CD8-positive, alpha-beta memory T cell (primary cell): ENCODE results near the gene TMEM221. TPM values are rescaled to one million over a fixed set of nuclear protein-coding genes. Genes with fewer than 3 reads are reported as not detected.
A peak's percentile ranks its signal among the peaks of the same experiment; 100 is the strongest.

Source experiments
- CTCF ChIA-PET: fragments of 350-600 bp; sonication (Branson Sonifier 250); formaldehyde crosslinking; loops from one replicate; lab custom pipeline; 2021; ENCODE audit warnings: antibody characterized with exemption; lab: Charles Lee
- POLR2A ChIA-PET: fragments of 350-600 bp; sonication (Branson Sonifier 250); formaldehyde crosslinking; loops from one replicate; lab custom pipeline; 2021; ENCODE audit warnings: antibody characterized with exemption; lab: Charles Lee
- DNase-seq, 5 donors: peaks; one replicate each; pipeline versions ENCODE4 v3.0.0 to v3.0.0-alpha.2; 2020 to 2022; ENCODE audit warnings: mixed read lengths in 1 of 5
- H3K27ac ChIP-seq: one replicate; pipeline ENCODE4 v1.7.0; 2013; ENCODE audit warnings: low read depth, mild to moderate bottlenecking, low read length, moderate library complexity
- H3K27me3 ChIP-seq: 2 replicates; pipeline ENCODE4 v1.7.0; 2013; ENCODE audit warnings: low read length, mild to moderate bottlenecking; ENCODE audit not compliant: insufficient read depth, poor library complexity, severe bottlenecking
- H3K36me3 ChIP-seq: 2 replicates; pipeline ENCODE4 v1.7.0; 2013; ENCODE audit warnings: mild to moderate bottlenecking, low read length, moderate library complexity; ENCODE audit not compliant: insufficient read depth
- H3K4me1 ChIP-seq: 2 replicates; pipeline ENCODE4 v1.7.0; 2013; ENCODE audit warnings: mild to moderate bottlenecking, low read length, moderate library complexity; ENCODE audit not compliant: insufficient read depth
- H3K4me3 ChIP-seq: 2 replicates; pipeline ENCODE4 v1.7.0; 2013; ENCODE audit warnings: mild to moderate bottlenecking, low read length
- H3K9me3 ChIP-seq: 2 replicates; pipeline ENCODE4 v1.7.0; 2013; ENCODE audit warnings: mild to moderate bottlenecking, low read length
- H3K27ac Mint-ChIP-seq, 8 donors: one replicate each; pipeline ENCODE4 v1.8.0; 2020 to 2021; ENCODE audit warnings: mixed read lengths in 8 of 8, mild to moderate bottlenecking in 6 of 8, inconsistent platforms in 3 of 8, moderate library complexity in 3 of 8
- H3K27me3 Mint-ChIP-seq, 2 donors: one replicate each; pipeline ENCODE4 v1.8.0; 2020 to 2021; ENCODE audit warnings: mixed read lengths in 2 of 2, mild to moderate bottlenecking in 1 of 2, moderate library complexity in 1 of 2
- H3K36me3 Mint-ChIP-seq, 3 donors: one replicate each; pipeline ENCODE4 v1.8.0; 2020 to 2021; ENCODE audit warnings: mixed read lengths in 3 of 3, inconsistent platforms in 1 of 3, mild to moderate bottlenecking in 1 of 3
- H3K4me1 Mint-ChIP-seq, 3 donors: one replicate each; pipeline ENCODE4 v1.8.0; 2020 to 2021; ENCODE audit warnings: mixed read lengths in 3 of 3, inconsistent platforms in 1 of 3, mild to moderate bottlenecking in 1 of 3
- H3K4me3 Mint-ChIP-seq, 7 donors: one replicate each; pipeline ENCODE4 v1.8.0; 2020 to 2021; ENCODE audit warnings: mixed read lengths in 7 of 7, mild to moderate bottlenecking in 6 of 7, moderate library complexity in 4 of 7, inconsistent platforms in 2 of 7
- H3K9me3 Mint-ChIP-seq, 5 donors: one replicate each; pipeline ENCODE4 v1.8.0; 2020 to 2022; ENCODE audit warnings: mixed read lengths in 5 of 5, mild to moderate bottlenecking in 3 of 5, moderate library complexity in 2 of 5, inconsistent platforms in 1 of 5
- polyA plus RNA-seq: library from polyadenylated mRNA; unstranded; fragments of 300-500 nt; fragmentation: Illumina TruSeq; gene quantifications from one replicate; pipeline ENCODE4 v1.2.3, GENCODE V29; 2021
- total RNA-seq, 2 experiments: library from RNA; stranded (reverse); gene quantifications; one replicate each; pipeline ENCODE4 v1.2.3, GENCODE V29; 2021

The TMEM221 gene
- total and polyA plus RNA-seq, 3 experiments from 2014 or later, result not detected

DNA sequence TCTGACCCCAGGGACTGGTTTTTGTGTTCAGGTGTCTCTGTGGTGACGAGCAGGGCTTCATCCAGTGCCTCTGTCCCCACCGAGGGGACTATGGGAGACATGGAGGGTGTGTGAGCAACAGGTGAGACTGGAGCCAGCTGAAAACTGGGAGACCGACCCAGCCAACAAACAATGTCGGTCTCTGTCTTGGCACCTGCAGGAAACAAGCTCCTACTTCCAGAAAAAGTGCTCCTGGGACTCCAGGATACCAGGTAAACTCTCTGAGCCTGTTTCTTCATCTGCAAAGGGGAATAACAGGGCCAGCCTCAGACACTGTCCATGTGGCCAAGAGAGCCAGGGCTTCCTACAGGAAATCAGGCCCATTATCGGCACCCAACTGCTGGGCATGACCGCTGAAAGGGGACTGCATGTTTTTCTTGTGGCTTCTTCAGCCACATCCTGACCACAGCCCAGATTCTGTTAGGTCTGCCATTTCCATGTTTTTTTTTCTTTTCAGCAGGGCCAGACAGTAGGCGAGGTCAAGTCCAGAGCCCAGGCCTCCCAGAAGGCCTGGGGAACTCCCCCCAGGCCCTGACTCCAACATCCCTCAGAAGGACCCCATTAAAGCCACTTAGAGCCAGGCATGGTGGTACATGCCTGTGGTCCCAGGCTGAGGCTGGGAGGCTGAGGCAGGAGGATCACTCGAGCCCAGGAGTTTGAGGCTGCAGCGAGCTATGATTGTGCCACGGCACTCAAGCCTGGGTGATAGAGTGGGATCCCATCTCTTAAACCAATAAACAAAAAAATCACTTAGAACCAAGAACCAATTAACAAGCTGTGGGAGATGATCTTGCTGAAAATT lies 42.2 kb downstream of the TMEM221 start:
- Mint-ChIP-seq H3K27ac (peak overlapping the region; percentile 87 to 99 (median 92)), H3K4me1 (peaks cover 33 to 49% (median 36%) of the 10 kb centered on the region in 3 donors), H3K27me3 (no peaks in the 10 kb centered on the region), H3K4me3 (peak overlapping the region; percentile 90 to 98 (median 95)), H3K9me3 (no peaks in the 10 kb centered on the region), H3K36me3 (peaks cover 0 to 25% (median 3%) of the 10 kb centered on the region in 3 donors)
- peaks cover under 1% of the 10 kb centered on the region for H3K36me3 ChIP-seq
- CTCF ChIA-PET, result interaction anchor here (1.0 to 3.3 kb wide), 6 partner anchors 13 to 97 kb away, joined by 3 to 21 read pairs (median 8); partner anchors contain the start of genes DDA1 and MVB12A
- H3K27me3 ChIP-seq, result no peaks in the 10 kb centered on the region
- H3K9me3 ChIP-seq, result no peaks in the 10 kb centered on the region
- POLR2A ChIA-PET, result interaction anchor here (0.6 to 2.9 kb wide), 3 partner anchors 13 to 97 kb away, joined by 3 to 25 read pairs (median 7); partner anchors contain the start of gene MVB12A
- H3K4me3 ChIP-seq, result peak overlapping the region; percentile 76
- peaks cover 17% of the 10 kb centered on the region for H3K4me1 ChIP-seq
- peak overlapping the region; percentile 86 for H3K27ac ChIP-seq
- no peak for DNase-seq

DNA sequence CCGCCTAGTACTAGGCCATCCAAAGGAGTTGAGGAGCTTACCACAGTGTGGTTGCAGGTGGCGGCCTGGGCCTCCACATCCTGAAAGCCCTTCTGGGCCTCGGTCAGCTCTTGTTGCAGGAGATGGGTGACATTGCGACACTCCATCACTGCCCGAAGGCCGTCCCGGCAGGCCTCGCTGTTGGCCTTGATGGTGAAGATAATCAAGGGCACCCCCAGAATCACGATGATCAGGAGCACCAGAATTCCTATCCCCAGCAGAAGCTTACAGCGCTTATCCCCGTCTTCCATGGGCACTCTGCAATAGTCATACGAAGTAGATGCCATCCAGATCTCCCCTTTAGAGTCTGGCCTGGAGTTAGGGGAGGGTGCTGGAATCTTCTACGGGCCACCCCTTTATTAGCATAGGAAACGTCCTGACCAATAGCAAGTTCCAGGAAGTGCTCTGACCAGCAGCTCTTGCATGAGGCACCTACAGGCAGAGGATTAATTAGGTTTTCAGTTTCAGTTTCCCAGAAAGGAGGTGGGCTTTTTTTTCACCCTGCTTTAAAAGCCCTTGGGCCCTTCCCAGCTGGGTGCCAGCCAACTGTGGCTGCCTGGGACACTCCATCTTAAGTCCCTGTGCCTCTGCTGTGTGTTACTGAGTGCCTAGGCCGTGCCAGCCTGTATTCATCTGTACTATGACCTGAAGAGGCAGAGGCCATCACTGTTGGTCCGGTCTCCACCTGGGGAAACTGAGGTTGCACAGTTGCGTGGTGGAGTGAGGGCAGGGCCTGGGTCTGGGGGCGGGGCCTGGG lies 43.0 kb downstream of the TMEM221 start, which contains the start of gene BST2:
Gene BST2 (minus strand): TSS at position 381 of the 796 bp plus-strand sequence. CDS start 55 bp downstream, at position 326.
- Mint-ChIP-seq H3K36me3 (peaks cover 0 to 28% (median 3%) of the 10 kb centered on the region in 3 donors), H3K4me1 (peaks cover 35 to 49% (median 36%) of the 10 kb centered on the region in 3 donors), H3K27me3 (no peaks in the 10 kb centered on the region), H3K27ac (peak within 1 kb of the TSS; percentile 87 to 99 (median 92)), H3K4me3 (peak within 1 kb of the TSS; percentile 90 to 98 (median 95)), H3K9me3 (no peaks in the 10 kb centered on the region)
- peak; percentile 42 to 74 (median 67) for DNase-seq
- CTCF ChIA-PET, result interaction anchor here (1.0 to 3.3 kb wide), 6 partner anchors 14 to 92 kb away, joined by 3 to 21 read pairs (median 7); partner anchors contain the start of gene MVB12A
- Histone ChIP-seq H3K27me3 (no peaks in the 10 kb centered on the region), H3K36me3 (no peaks in the 10 kb centered on the region), H3K27ac (peak within 1 kb of the TSS; percentile 86), H3K4me1 (peaks cover 17% of the 10 kb centered on the region), H3K9me3 (no peaks in the 10 kb centered on the region), H3K4me3 (peak within 1 kb of the TSS; percentile 76)
- POLR2A ChIA-PET, result interaction anchor here (1.0 to 2.9 kb wide), 2 partner anchors 14 to 96 kb away, joined by 3 to 25 read pairs; partner anchors contain the start of gene MVB12A

DNA sequence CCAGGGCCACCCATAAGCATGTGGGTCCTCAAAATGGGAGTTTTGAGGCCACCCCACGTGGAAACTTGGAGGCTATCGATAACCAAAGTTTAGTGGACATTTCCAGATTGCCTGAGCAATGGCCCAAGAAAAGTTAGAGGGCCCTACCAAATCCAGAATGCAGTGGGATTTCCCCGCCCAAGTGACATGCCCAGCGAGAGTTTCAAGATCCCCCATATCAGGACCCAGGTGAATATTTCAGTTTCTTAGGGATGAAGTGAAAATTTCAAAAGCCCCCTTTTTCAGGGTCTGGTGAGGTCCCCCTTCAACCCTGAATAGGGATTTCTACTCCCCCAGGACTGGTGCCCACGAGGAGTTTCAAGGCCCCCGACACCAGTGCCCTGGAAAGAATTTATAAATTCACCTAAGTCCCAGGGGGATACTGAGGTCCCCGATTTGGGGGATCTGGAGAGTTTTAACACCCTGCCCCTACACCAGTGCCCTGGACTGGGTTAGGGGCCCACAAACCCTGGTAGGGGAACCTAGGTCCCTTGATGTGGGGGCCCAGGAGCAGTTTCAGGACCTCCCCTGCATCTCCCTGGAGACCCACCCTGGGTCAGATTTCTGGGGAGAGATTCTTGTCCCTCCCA lies 43.7 kb downstream of the TMEM221 start:
- H3K4me3 ChIP-seq, result peak overlapping the region; percentile 76
- H3K9me3 ChIP-seq, result no peaks in the 10 kb centered on the region
- Mint-ChIP-seq H3K36me3 (peaks cover 0 to 30% (median 3%) of the 10 kb centered on the region in 3 donors), H3K4me3 (peak overlapping the region; percentile 90 to 98 (median 95)), H3K27ac (peak overlapping the region; percentile 87 to 99 (median 92)), H3K4me1 (peaks cover 35 to 49% (median 36%) of the 10 kb centered on the region in 3 donors), H3K9me3 (no peaks in the 10 kb centered on the region), H3K27me3 (no peaks in the 10 kb centered on the region)
- H3K27ac ChIP-seq, result peak overlapping the region; percentile 86
- H3K27me3 ChIP-seq, result no peaks in the 10 kb centered on the region
- peaks cover 17% of the 10 kb centered on the region for H3K4me1 ChIP-seq
- no peak for DNase-seq
- no peaks in the 10 kb centered on the region for H3K36me3 ChIP-seq
- ChIA-PET POLR2A (interaction anchor here (1.0 to 2.9 kb wide), 2 partner anchors 15 to 96 kb away, joined by 3 to 25 read pairs; partner anchors contain the start of gene MVB12A), CTCF (interaction anchor here (1.0 to 3.3 kb wide), 6 partner anchors 14 to 30 kb away, joined by 3 to 21 read pairs (median 7); partner anchors contain the start of gene MVB12A)

DNA sequence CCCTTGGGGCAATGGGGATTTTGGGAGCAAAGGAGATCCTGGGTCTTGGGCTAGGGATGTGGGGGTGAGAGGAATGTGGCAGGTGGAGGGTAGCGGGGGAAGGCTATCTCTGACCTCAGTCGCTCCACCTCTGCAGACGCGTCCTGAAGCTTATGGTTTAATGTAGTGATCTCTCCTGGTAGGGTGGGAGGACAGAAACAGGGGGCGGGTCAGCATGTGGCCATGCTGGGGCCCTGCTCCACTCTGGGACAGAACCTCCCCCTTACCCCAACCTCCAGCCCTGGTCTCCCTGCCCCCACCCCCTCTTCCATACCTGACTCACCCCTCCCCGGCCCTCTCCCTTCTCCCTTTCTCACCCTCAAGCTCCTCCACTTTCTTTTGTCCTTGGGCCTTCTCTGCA lies 44.5 kb downstream of the TMEM221 start:
- H3K27me3 Mint-ChIP-seq, result no peaks in the 10 kb centered on the region
- no peak for DNase-seq
- H3K36me3 ChIP-seq, result no peaks in the 10 kb centered on the region
- peaks cover 0 to 30% (median 3%) of the 10 kb centered on the region in 3 donors for H3K36me3 Mint-ChIP-seq
- peak overlapping the region; percentile 86 for H3K27ac ChIP-seq
- H3K27me3 ChIP-seq, result no peaks in the 10 kb centered on the region
- ChIA-PET POLR2A (interaction anchor here (0.6 kb wide), 1 partner anchor 11 kb away, joined by 3 read pairs; no protein-coding TSS in a partner anchor), CTCF (interaction anchor here (1.0 to 1.3 kb wide), 2 partner anchors 15 to 16 kb away, joined by 3 read pairs; partner anchors contain the start of gene MVB12A)
- H3K4me3 ChIP-seq, result peak overlapping the region; percentile 76
- H3K4me1 Mint-ChIP-seq, result peaks cover 35 to 49% (median 36%) of the 10 kb centered on the region in 3 donors
- peak overlapping the region; percentile 90 to 98 (median 95) for H3K4me3 Mint-ChIP-seq
- H3K27ac Mint-ChIP-seq, result peak overlapping the region; percentile 51 to 99 (median 87)
- no peaks in the 10 kb centered on the region for H3K9me3 Mint-ChIP-seq
- H3K9me3 ChIP-seq, result no peaks in the 10 kb centered on the region
- H3K4me1 ChIP-seq, result peaks cover 17% of the 10 kb centered on the region

DNA sequence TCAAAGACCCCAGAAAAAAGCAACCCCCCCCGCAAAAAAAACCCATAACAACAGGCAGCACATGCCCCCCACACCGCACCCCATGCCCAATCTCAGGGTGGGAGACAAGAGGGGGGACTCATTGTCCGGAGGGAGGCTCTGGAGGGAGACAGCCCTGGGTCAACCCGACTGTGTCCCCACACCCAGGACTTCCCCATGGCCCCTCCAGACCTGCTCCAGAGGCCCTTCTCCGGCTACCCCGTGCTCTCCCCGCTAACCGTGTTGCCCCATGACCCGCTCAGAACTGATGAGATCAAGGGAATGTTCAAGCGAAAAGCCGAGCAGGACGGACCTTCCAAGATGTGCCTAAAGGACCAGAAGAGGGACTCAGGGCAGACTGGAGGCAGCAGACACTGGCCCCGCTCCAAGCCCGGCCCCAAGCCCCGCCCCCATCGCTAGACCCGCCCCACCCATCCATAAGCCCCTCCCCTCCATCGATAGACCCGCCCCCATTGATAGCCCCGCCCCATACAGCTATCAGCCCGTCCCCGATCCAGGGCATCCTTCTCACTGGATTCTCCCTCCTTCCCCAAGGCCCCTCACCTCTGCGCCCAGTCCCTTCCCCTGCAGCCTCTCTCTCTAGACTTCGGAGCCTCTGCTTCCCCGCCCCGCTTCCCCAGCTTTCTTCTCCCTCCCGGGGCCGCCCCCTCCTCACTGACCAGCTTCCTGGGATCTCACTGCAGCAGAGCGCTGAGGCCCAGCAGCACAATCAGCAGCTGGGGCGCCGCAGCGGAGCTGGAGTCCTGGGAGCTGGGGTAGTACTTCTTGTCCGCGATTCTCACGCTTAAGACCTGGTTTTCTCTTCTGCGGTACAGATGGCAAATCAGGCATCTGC lies 45.2 kb downstream of the TMEM221 start:
- peaks cover 17% of the 10 kb centered on the region for H3K4me1 ChIP-seq
- CTCF ChIA-PET, result interaction anchor here (1.0 to 1.3 kb wide), 2 partner anchors 14 to 16 kb away, joined by 3 read pairs; partner anchors contain the start of gene MVB12A
- H3K9me3 Mint-ChIP-seq, result no peaks in the 10 kb centered on the region
- H3K36me3 Mint-ChIP-seq, result peaks cover 0 to 32% (median 3%) of the 10 kb centered on the region in 3 donors
- H3K36me3 ChIP-seq, result no peaks in the 10 kb centered on the region
- H3K4me1 Mint-ChIP-seq, result peaks cover 35 to 49% (median 36%) of the 10 kb centered on the region in 3 donors
- H3K27me3 Mint-ChIP-seq, result no peaks in the 10 kb centered on the region
- H3K27me3 ChIP-seq, result no peaks in the 10 kb centered on the region
- POLR2A ChIA-PET, result no interaction called here
- H3K4me3 Mint-ChIP-seq, result peak overlapping the region; percentile 90 to 98 (median 95)
- no peaks in the 10 kb centered on the region for H3K9me3 ChIP-seq
- peak overlapping the region; percentile 86 for H3K27ac ChIP-seq
- DNase-seq, result peak in 2 of 5 donors; percentile 17 to 21
- no peak overlapping the region for H3K4me3 ChIP-seq
- H3K27ac Mint-ChIP-seq, result peak overlapping the region in 6 of 8 donors; percentile 41 to 94 (median 84)

DNA sequence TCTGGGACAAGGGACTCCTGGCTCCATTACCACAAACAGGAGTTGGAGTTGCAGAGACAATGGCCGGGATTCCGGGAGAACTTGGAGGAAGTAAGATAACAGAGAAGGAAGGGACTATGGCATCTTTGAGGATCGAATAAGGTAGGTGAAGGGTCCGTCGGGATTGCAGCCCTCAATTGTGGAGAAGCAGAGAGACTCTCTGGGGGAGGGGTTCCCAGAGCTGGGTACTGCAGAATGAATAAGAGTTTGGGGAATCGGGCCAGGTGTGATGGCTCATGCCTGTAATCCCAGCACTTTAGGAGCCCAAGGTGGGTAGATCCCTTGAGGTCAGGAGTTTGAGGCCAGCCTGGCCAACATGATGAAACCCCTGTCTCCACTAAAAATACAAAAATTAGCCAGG lies 46.8 kb downstream of the TMEM221 start:
- POLR2A ChIA-PET, result no interaction called here
- no peak overlapping the region for H3K27ac ChIP-seq
- peaks cover 17% of the 10 kb centered on the region for H3K4me1 ChIP-seq
- Mint-ChIP-seq H3K4me1 (peaks cover 20 to 33% (median 21%) of the 10 kb centered on the region in 3 donors), H3K4me3 (peak overlapping the region in 2 of 7 donors; percentile 54 to 73), H3K9me3 (no peaks in the 10 kb centered on the region), H3K27ac (peak overlapping the region in 3 of 8 donors; percentile 37 to 75 (median 56)), H3K36me3 (peaks cover 0 to 31% (median 3%) of the 10 kb centered on the region in 3 donors), H3K27me3 (no peaks in the 10 kb centered on the region)
- CTCF ChIA-PET, result no interaction called here
- H3K4me3 ChIP-seq, result no peak overlapping the region
- no peak for DNase-seq
- no peaks in the 10 kb centered on the region for H3K9me3 ChIP-seq
- H3K36me3 ChIP-seq, result no peaks in the 10 kb centered on the region
- H3K27me3 ChIP-seq, result no peaks in the 10 kb centered on the region
